IPS-18c (cell line): ENCODE results near the gene ATP10A.

Experiments
- H3K4me3 ChIP-seq: 2 replicates; pipeline ENCODE4 v1.7.0; 2013; ENCODE audit warnings: low read depth, mild to moderate bottlenecking, low read length, moderate library complexity; ENCODE audit not compliant: insufficient read depth
- H3K9me3 ChIP-seq: one replicate; pipeline ENCODE4 v1.6.1; 2013; ENCODE audit warnings: mild to moderate bottlenecking, low read length, moderate library complexity; ENCODE audit not compliant: control insufficient read depth, insufficient read depth

The ATP10A gene

GRCh38 chr15:25732191-25732590, 130.9 kb downstream of the ATP10A start:
- Histone ChIP-seq H3K4me3 (no peak overlapping the region), H3K9me3 (peaks cover 2% of the 10 kb centered on the region)

GRCh38 chr15:25731411-25731810, 131.7 kb downstream of the ATP10A start:
- peaks cover 4% of the 10 kb centered on the region for H3K9me3 ChIP-seq
- no peak overlapping the region for H3K4me3 ChIP-seq

- H3K4me3 ChIP-seq, result no peak overlapping the region
- H3K9me3 ChIP-seq, result peaks cover 4% of the 10 kb centered on the region
Measured at GRCh38 chr15:25730918-25731317, 132.2 kb downstream of the ATP10A start.

GRCh38 chr15:25728816-25729215, 134.3 kb downstream of the ATP10A start:
- Histone ChIP-seq H3K4me3 (no peak overlapping the region), H3K9me3 (peaks cover 4% of the 10 kb centered on the region)

- H3K9me3 ChIP-seq, result peaks cover 4% of the 10 kb centered on the region
Measured at GRCh38 chr15:25727867-25728600, 135.1 kb downstream of the ATP10A start.

GRCh38 chr15:25727116-25727515, 136.0 kb downstream of the ATP10A start:
- Histone ChIP-seq H3K4me3 (no peak overlapping the region), H3K9me3 (peaks cover 4% of the 10 kb centered on the region)

More at GRCh38 chr15:25727867-25728600, 135.1 kb downstream of the ATP10A start:
- H3K4me3 ChIP-seq, result no peak overlapping the region

GRCh38 chr15:25725758-25726157, 137.4 kb downstream of the ATP10A start:
- no peak overlapping the region for H3K4me3 ChIP-seq
- peaks cover 2% of the 10 kb centered on the region for H3K9me3 ChIP-seq

- Histone ChIP-seq H3K4me3 (no peak overlapping the region), H3K9me3 (peaks cover 2% of the 10 kb centered on the region)
Measured at GRCh38 chr15:25724899-25725298, 138.2 kb downstream of the ATP10A start.

GRCh38 chr15:25721605-25721955, 141.5 kb downstream of the ATP10A start:
- Histone ChIP-seq H3K4me3 (no peak overlapping the region), H3K9me3 (no peaks in the 10 kb centered on the region)

- H3K9me3 ChIP-seq, result no peaks in the 10 kb centered on the region
- H3K4me3 ChIP-seq, result no peak overlapping the region
Measured at GRCh38 chr15:25719101-25719985, 143.8 kb downstream of the ATP10A start.

- Histone ChIP-seq H3K4me3 (no peak overlapping the region), H3K9me3 (no peaks in the 10 kb centered on the region)
Measured at GRCh38 chr15:25718597-25718996, 144.5 kb downstream of the ATP10A start.

- Histone ChIP-seq H3K9me3 (no peaks in the 10 kb centered on the region), H3K4me3 (no peak overlapping the region)
Measured at GRCh38 chr15:25718169-25718536, 145.0 kb downstream of the ATP10A start.

- no peaks in the 10 kb centered on the region for H3K9me3 ChIP-seq
- H3K4me3 ChIP-seq, result no peak overlapping the region
Measured at GRCh38 chr15:25717457-25718168, 145.5 kb downstream of the ATP10A start.

GRCh38 chr15:25717127-25717456, 146.0 kb downstream of the ATP10A start:
- no peak overlapping the region for H3K4me3 ChIP-seq
- no peaks in the 10 kb centered on the region for H3K9me3 ChIP-seq

- H3K9me3 ChIP-seq, result no peaks in the 10 kb centered on the region
Measured at GRCh38 chr15:25716414-25717126, 146.6 kb downstream of the ATP10A start.

GRCh38 chr15:25715536-25716413, 147.4 kb downstream of the ATP10A start:
- Histone ChIP-seq H3K9me3 (no peaks in the 10 kb centered on the region), H3K4me3 (no peak overlapping the region)

More at GRCh38 chr15:25716414-25717126, 146.6 kb downstream of the ATP10A start:
- H3K4me3 ChIP-seq, result no peak overlapping the region

GRCh38 chr15:25714538-25714840, 148.6 kb downstream of the ATP10A start:
- H3K9me3 ChIP-seq, result no peaks in the 10 kb centered on the region
- no peak overlapping the region for H3K4me3 ChIP-seq
